HL-60 (cell line): ENCODE data around the gene IQGAP1.
A peak's percentile ranks its signal among the peaks of the same experiment; 100 is the strongest.

ENCODE experiments used
- DNase-seq, 2 experiments: peaks; one replicate each; pipeline ENCODE4 v3.0.0-alpha.2; 2010 to 2020; ENCODE audit warnings: low read depth in 1 of 2, low spot score in 1 of 2
- H3K27ac ChIP-seq: fragments of 250-450 bp; sonication (Bioruptor Pico); replicated peaks from 2 replicates; pipeline ENCODE4 v1.5.1; 2020; ENCODE audit warnings: mild to moderate bottlenecking, moderate library complexity
- H3K27me3 ChIP-seq: fragments of 250-450 bp; sonication (Bioruptor Pico); 2 replicates; pipeline ENCODE4 v1.5.1; 2021; ENCODE audit warnings: mild to moderate bottlenecking, moderate library complexity; ENCODE audit not compliant: insufficient read depth, poor library complexity, severe bottlenecking
- H3K4me3 ChIP-seq: replicated peaks from 2 replicates; pipeline ENCODE4 v1.5.1; 2011; ENCODE audit warnings: mild to moderate bottlenecking, control low read depth, low read length; ENCODE audit not compliant: insufficient read depth
- GABPA ChIP-seq: IDR thresholded peaks from 2 replicates; pipeline ENCODE4 v1.6.1; 2012; ENCODE audit warnings: low read depth
- POLR2AphosphoS5 ChIP-seq: IDR thresholded peaks from 2 replicates; pipeline ENCODE4 v1.6.1; 2012; ENCODE audit warnings: low read depth
- SPI1 ChIP-seq: IDR thresholded peaks from 2 replicates; pipeline ENCODE4 v1.6.1; 2012; ENCODE audit warnings: low read depth, mild to moderate bottlenecking, borderline replicate concordance
- TF ChIP-seq, protein P1 (sequence below): IDR thresholded peaks from 2 replicates; pipeline ENCODE4 v1.6.1; 2012; ENCODE audit warnings: low read depth; ENCODE audit not compliant: insufficient replicate concordance
- TF ChIP-seq, protein P2 (sequence below): IDR thresholded peaks from one replicate; pipeline ENCODE4 v1.5.1; 2011; ENCODE audit warnings: low read length, control low read depth, inconsistent platforms; ENCODE audit not compliant: insufficient read depth

Gene IQGAP1

GRCh38 chr15:90388462-90389380 is 679 bp downstream of the IQGAP1 start:
- peak overlapping the region; percentile 79 for H3K4me3 ChIP-seq
- TF ChIP-seq, protein P1, sequence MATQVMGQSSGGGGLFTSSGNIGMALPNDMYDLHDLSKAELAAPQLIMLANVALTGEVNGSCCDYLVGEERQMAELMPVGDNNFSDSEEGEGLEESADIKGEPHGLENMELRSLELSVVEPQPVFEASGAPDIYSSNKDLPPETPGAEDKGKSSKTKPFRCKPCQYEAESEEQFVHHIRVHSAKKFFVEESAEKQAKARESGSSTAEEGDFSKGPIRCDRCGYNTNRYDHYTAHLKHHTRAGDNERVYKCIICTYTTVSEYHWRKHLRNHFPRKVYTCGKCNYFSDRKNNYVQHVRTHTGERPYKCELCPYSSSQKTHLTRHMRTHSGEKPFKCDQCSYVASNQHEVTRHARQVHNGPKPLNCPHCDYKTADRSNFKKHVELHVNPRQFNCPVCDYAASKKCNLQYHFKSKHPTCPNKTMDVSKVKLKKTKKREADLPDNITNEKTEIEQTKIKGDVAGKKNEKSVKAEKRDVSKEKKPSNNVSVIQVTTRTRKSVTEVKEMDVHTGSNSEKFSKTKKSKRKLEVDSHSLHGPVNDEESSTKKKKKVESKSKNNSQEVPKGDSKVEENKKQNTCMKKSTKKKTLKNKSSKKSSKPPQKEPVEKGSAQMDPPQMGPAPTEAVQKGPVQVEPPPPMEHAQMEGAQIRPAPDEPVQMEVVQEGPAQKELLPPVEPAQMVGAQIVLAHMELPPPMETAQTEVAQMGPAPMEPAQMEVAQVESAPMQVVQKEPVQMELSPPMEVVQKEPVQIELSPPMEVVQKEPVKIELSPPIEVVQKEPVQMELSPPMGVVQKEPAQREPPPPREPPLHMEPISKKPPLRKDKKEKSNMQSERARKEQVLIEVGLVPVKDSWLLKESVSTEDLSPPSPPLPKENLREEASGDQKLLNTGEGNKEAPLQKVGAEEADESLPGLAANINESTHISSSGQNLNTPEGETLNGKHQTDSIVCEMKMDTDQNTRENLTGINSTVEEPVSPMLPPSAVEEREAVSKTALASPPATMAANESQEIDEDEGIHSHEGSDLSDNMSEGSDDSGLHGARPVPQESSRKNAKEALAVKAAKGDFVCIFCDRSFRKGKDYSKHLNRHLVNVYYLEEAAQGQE: no peak
- TF ChIP-seq POLR2AphosphoS5 (peak; percentile 38), SPI1 (peak; percentile 98)
- H3K27ac ChIP-seq: peak overlapping the region; percentile 89
- DNase-seq: peak; percentile 52 to 78
- no peaks in the 10 kb centered on the region for H3K27me3 ChIP-seq

- no peak for TF ChIP-seq SPI1
- no peak for TF ChIP-seq GABPA
- TF ChIP-seq, protein P1: no peak
- TF ChIP-seq, protein P2, sequence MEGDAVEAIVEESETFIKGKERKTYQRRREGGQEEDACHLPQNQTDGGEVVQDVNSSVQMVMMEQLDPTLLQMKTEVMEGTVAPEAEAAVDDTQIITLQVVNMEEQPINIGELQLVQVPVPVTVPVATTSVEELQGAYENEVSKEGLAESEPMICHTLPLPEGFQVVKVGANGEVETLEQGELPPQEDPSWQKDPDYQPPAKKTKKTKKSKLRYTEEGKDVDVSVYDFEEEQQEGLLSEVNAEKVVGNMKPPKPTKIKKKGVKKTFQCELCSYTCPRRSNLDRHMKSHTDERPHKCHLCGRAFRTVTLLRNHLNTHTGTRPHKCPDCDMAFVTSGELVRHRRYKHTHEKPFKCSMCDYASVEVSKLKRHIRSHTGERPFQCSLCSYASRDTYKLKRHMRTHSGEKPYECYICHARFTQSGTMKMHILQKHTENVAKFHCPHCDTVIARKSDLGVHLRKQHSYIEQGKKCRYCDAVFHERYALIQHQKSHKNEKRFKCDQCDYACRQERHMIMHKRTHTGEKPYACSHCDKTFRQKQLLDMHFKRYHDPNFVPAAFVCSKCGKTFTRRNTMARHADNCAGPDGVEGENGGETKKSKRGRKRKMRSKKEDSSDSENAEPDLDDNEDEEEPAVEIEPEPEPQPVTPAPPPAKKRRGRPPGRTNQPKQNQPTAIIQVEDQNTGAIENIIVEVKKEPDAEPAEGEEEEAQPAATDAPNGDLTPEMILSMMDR: no peak
- TF ChIP-seq POLR2AphosphoS5: no peak
- DNase-seq: no peak
- Histone ChIP-seq H3K4me3 (no peak overlapping the region), H3K27ac (no peak overlapping the region), H3K27me3 (no peaks in the 10 kb centered on the region)
Measured at GRCh38 chr15:90389513-90389912, 1.5 kb downstream of the IQGAP1 start.

- DNase-seq: no peak
- Histone ChIP-seq H3K27me3 (no peaks in the 10 kb centered on the region), H3K4me3 (no peak overlapping the region), H3K27ac (no peak overlapping the region)
- TF ChIP-seq, protein P1: no peak
- TF ChIP-seq GABPA: no peak
- no peak for TF ChIP-seq SPI1
- TF ChIP-seq, protein P2: no peak
- no peak for TF ChIP-seq POLR2AphosphoS5
Measured at GRCh38 chr15:90393040-90393439, 5.0 kb downstream of the IQGAP1 start.
